K562 (cell line): ENCODE measurements around the gene LYRM1. TPM values are rescaled to one million over a fixed set of nuclear protein-coding genes. Genes with fewer than 3 reads are reported as not detected.

Experiments
- ATF7 ChIP-seq: fragments of 450-650 bp; IDR thresholded peaks from 2 replicates; pipeline ENCODE4 v1.7.1; 2014; ENCODE audit warnings: mild to moderate bottlenecking, moderate library complexity
- CC2D1A ChIP-seq: fragments of 450-650 bp; IDR thresholded peaks from 2 replicates; pipeline ENCODE4 v1.6.1; 2017; ENCODE audit warnings: mild to moderate bottlenecking
- DLX4 ChIP-seq: fragments of 250-450 bp; sonication (Bioruptor Pico); IDR thresholded peaks from 2 replicates; pipeline ENCODE4 v1.6.1; 2021; ENCODE audit warnings: mild to moderate bottlenecking
- EP400 ChIP-seq: fragments of 450-650 bp; IDR thresholded peaks from 2 replicates; pipeline ENCODE4 v1.6.1; 2017; ENCODE audit warnings: antibody characterized with exemption, mild to moderate bottlenecking, moderate library complexity
- ETV5 ChIP-seq: sonication (generic); formaldehyde crosslinking; IDR thresholded peaks from 2 replicates; pipeline ENCODE4 v1.4.0; 2020; ENCODE audit warnings: low read depth, mild to moderate bottlenecking, missing genetic modification reagents
- FOSL1 ChIP-seq: fragments of 200-800 bp; sonication (Bioruptor generic); conservative IDR thresholded peaks from 2 replicates; pipeline ENCODE4 v1.6.1; 2016; ENCODE audit warnings: missing genetic modification characterization, missing compliant biosample characterization
- GABPB1 ChIP-seq: sonication (generic); formaldehyde crosslinking; IDR thresholded peaks from 2 replicates; pipeline ENCODE4 v1.8.0; 2022; ENCODE audit warnings: mild to moderate bottlenecking, missing genetic modification reagents
- JUN ChIP-seq, 2 experiments: sonication (generic) in 1 of 2; formaldehyde crosslinking in 1 of 2; IDR thresholded peaks; 2 replicates each; pipeline versions ENCODE4 v1.6.1 to v1.8.0; 2012 to 2022; ENCODE audit warnings: borderline replicate concordance in 2 of 2, mild to moderate bottlenecking in 2 of 2, improper control_type of control experiment in 1 of 2, low read depth in 1 of 2, low read length in 1 of 2, missing genetic modification reagents in 1 of 2
- JUNB ChIP-seq: fragments of 450-650 bp; formaldehyde crosslinking; conservative IDR thresholded peaks from 2 replicates; pipeline ENCODE4 v1.4.0; 2020; ENCODE audit warnings: mild to moderate bottlenecking
- KDM4B ChIP-seq, 2 experiments: fragments of 450-650 bp in 1 of 2; sonication (generic) in 1 of 2; IDR thresholded peaks; 2 replicates each; pipeline ENCODE4 v1.6.1; 2016 to 2017; ENCODE audit warnings: borderline replicate concordance in 2 of 2, antibody characterized with exemption in 1 of 2, low read depth in 1 of 2, mild to moderate bottlenecking in 1 of 2
- LCOR ChIP-seq: sonication (generic); formaldehyde crosslinking; IDR thresholded peaks from 2 replicates; pipeline ENCODE4 v1.8.0; 2022; ENCODE audit warnings: mild to moderate bottlenecking, missing genetic modification reagents
- MEIS2 ChIP-seq: fragments of 450-650 bp; IDR thresholded peaks from 2 replicates; pipeline ENCODE4 v1.6.1; 2014; ENCODE audit warnings: mild to moderate bottlenecking; ENCODE audit not compliant: partially characterized antibody
- NEUROD1 ChIP-seq: fragments of 150-350 bp; IDR thresholded peaks from 2 replicates; pipeline ENCODE4 v1.6.1; 2014; ENCODE audit warnings: borderline replicate concordance, low read length, low read depth; ENCODE audit not compliant: partially characterized antibody
- NUFIP1 ChIP-seq: fragments of 450-650 bp; IDR thresholded peaks from 2 replicates; pipeline ENCODE4 v1.6.1; 2018; ENCODE audit not compliant: partially characterized antibody
- RBM34 ChIP-seq: fragments of 200-400 bp; formaldehyde crosslinking; IDR thresholded peaks from 2 replicates; pipeline ENCODE4 v1.6.1; 2018; ENCODE audit warnings: low read length, borderline replicate concordance; ENCODE audit not compliant: insufficient read depth
- SMARCA4 ChIP-seq: fragments of 450-650 bp; IDR thresholded peaks from 2 replicates; pipeline ENCODE4 v1.6.1; 2016
- STAG1 ChIP-seq: sonication (generic); formaldehyde crosslinking; IDR thresholded peaks from 2 replicates; pipeline ENCODE4 v1.5.0; 2020; ENCODE audit warnings: missing genetic modification reagents, borderline replicate concordance
- TSC22D4 ChIP-seq: fragments of 450-650 bp; IDR thresholded peaks from 2 replicates; pipeline ENCODE4 v1.6.1; 2016; ENCODE audit warnings: missing genetic modification characterization, missing biosample characterization, control low read depth
- YY1 ChIP-seq, 3 experiments: IDR thresholded peaks; 2 replicates each; pipeline ENCODE4 v1.6.1; 2011; ENCODE audit warnings: low read length in 2 of 3, mild to moderate bottlenecking in 2 of 3, moderate library complexity in 2 of 3, borderline replicate concordance in 1 of 3, control low read depth in 1 of 3, low read depth in 1 of 3; ENCODE audit not compliant: insufficient read depth in 3 of 3, insufficient replicate concordance in 2 of 3, control insufficient read depth in 1 of 3, insufficient read length in 1 of 3; ENCODE audit errors: extremely low read depth in 1 of 3
- ZNF592 ChIP-seq: fragments of 450-650 bp; IDR thresholded peaks from 2 replicates; pipeline ENCODE4 v1.6.1; 2017; ENCODE audit warnings: antibody characterized with exemption, mild to moderate bottlenecking
- polyA plus RNA-seq, 8 experiments: library from polyadenylated mRNA; depleted of rRNA in 4 of 8; stranded (reverse) in 5 of 8; unstranded in 3 of 8; fragments of >200 nt; fragmentation: Nextera tagmentation in 2 of 8; fragmentation: Illumina TruSeq in 1 of 8; extraction: Ambion mirVana in 2 of 8; extraction: Trizol in 1 of 8; gene quantifications; 2 replicates each; pipeline versions ENCODE4 v1.2.1 to v1.2.3, GENCODE V29; 2011 to 2014; ENCODE audit warnings: inconsistent platforms in 1 of 8, missing spikeins in 1 of 8
- total RNA-seq, 7 experiments: library from RNA; depleted of rRNA in 6 of 7; stranded (reverse); fragments of >200 nt in 6 of 7; fragmentation: Illumina TruSeq in 2 of 7; extraction: Trizol in 2 of 7; gene quantifications; 2 replicates each; pipeline versions ENCODE4 v1.2.1 to v1.2.3, GENCODE V29; 2011 to 2021; ENCODE audit warnings: low replicate concordance in 1 of 7

The LYRM1 gene
- total and polyA plus RNA-seq, 9 of the 15 experiments (the other 6 are each of a cell fraction or from before 2014, with no cell fraction given): 17.5 to 44.1 (median 32.7) TPM

- TF ChIP-seq MEIS2 (peak; percentile 61), GABPB1 (CRISPR knock-in tag) (0 out of 2 replicates have a peak, but pooled peaks have one; percentile 18), RBM34 (no peak), LCOR (CRISPR knock-in tag) (peak; percentile 38; the same call in 1 of the 2 replicates), SMARCA4 (peak; percentile 51), DLX4 (no peak), NEUROD1 (peak; percentile 38), YY1 (IDR thresholded peaks at IDR 0.05; ENCODE audit: borderline replicate concordance in 1 of 3, control insufficient read depth in 1 of 3, extremely low read depth in 1 of 3, insufficient read depth in 3 of 3, insufficient read length in 1 of 3, insufficient replicate concordance in 2 of 3, low read depth in 1 of 3, low read length in 2 of 3) (peak in 1 of 3 experiments; percentile 29), JUNB (no peak), EP400 (no peak), TSC22D4 (tag) (no peak), CC2D1A (no peak), ZNF592 (peak; percentile 50; the same call in 1 of the 2 replicates), FOSL1 (tag) (peak; percentile 83), JUN (IDR thresholded peaks at IDR 0.05; ENCODE audit: borderline replicate concordance, low read depth, low read length) (0 out of 2 replicates have a peak, but pooled peaks have one; percentile 37), JUN (CRISPR knock-in tag; IDR thresholded peaks at IDR 0.05; ENCODE audit: borderline replicate concordance) (no peak), STAG1 (CRISPR knock-in tag) (no peak), ETV5 (CRISPR knock-in tag) (0 out of 2 replicates have a peak, but pooled peaks have one; percentile 31), KDM4B (IDR thresholded peaks at IDR 0.05; ENCODE audit: borderline replicate concordance in 2 of 2, low read depth in 1 of 2) (no peak), NUFIP1 (no peak), ATF7 (peak; percentile 50; the same call in 1 of the 2 replicates)
Observed at GRCh38 chr16:20866145-20866772, 34.3 kb upstream of the LYRM1 start (continued).
